NB4 (cell line): Measurements from ENCODE around the gene MBD3L2B.

Source experiments
- DNase-seq: peaks from one replicate; pipeline ENCODE4 v3.0.0; 2010; ENCODE audit warnings: low read depth
- H3K4me3 ChIP-seq: one replicate; pipeline ENCODE4 v1.5.1; 2011; ENCODE audit warnings: mild to moderate bottlenecking, low read depth, low read length, moderate library complexity
- MYC ChIP-seq: IDR thresholded peaks from 2 replicates; pipeline ENCODE4 v1.6.1; 2011; ENCODE audit warnings: low read depth, low read length
- POLR2A ChIP-seq: IDR thresholded peaks from 2 replicates; pipeline ENCODE4 v1.6.1; 2011; ENCODE audit warnings: mild to moderate bottlenecking; ENCODE audit not compliant: insufficient read length; ENCODE audit errors: extremely low read depth
- TF ChIP-seq, protein P1 (sequence below): IDR thresholded peaks from 2 replicates; pipeline ENCODE4 v1.6.1; 2011; ENCODE audit warnings: low read depth, low read length
- TF ChIP-seq, protein P2 (sequence below): IDR thresholded peaks from one replicate; pipeline ENCODE4 v1.5.1; 2012; ENCODE audit warnings: low read depth, low read length

MBD3L2B gene

DNA sequence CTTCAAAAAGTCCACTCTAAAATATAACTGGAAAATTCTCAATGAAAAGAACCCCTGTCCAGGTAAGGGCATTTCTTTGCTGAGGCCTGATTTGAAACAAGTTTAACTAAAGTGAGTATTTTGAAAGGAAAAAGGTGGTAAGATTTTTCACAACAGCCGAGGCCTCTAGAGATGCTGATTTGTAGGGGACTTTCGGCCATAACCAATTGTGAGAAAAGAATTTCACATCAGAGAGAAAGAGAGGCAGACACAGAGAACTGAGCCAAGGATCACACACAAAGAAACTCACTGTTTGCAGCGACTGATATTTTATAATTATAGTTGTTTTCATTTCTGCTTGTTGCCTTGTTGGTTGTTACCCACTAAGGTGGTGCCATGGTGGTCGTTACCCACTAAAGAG lies 24.4 kb downstream of the MBD3L2B start:
- no peak overlapping the region for H3K4me3 ChIP-seq
- no peak for DNase-seq
- TF ChIP-seq, protein P1, sequence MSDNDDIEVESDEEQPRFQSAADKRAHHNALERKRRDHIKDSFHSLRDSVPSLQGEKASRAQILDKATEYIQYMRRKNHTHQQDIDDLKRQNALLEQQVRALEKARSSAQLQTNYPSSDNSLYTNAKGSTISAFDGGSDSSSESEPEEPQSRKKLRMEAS: no peak
- TF ChIP-seq MYC (no peak), POLR2A (no peak)
- TF ChIP-seq, protein P2, sequence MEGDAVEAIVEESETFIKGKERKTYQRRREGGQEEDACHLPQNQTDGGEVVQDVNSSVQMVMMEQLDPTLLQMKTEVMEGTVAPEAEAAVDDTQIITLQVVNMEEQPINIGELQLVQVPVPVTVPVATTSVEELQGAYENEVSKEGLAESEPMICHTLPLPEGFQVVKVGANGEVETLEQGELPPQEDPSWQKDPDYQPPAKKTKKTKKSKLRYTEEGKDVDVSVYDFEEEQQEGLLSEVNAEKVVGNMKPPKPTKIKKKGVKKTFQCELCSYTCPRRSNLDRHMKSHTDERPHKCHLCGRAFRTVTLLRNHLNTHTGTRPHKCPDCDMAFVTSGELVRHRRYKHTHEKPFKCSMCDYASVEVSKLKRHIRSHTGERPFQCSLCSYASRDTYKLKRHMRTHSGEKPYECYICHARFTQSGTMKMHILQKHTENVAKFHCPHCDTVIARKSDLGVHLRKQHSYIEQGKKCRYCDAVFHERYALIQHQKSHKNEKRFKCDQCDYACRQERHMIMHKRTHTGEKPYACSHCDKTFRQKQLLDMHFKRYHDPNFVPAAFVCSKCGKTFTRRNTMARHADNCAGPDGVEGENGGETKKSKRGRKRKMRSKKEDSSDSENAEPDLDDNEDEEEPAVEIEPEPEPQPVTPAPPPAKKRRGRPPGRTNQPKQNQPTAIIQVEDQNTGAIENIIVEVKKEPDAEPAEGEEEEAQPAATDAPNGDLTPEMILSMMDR: no peak

DNA sequence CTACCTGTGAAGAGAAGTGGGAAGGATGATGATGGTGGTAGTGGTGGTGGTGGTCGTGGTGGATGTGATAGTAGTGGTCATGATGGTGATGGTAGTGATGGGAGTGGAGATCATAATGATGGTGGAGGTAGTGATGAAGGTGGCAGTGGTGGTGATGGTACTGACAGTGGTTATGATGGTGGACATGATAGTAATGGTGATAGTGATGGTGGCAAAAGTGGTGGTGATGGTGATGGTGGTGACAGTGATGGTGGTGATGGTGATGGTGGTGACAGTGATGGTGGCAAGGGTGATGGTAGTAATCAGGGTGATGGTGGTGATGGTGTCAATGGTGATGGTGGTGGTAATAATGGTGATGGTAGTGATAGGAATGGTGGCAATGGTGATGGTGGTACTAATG lies 26.2 kb downstream of the MBD3L2B start:
- TF ChIP-seq POLR2A (no peak), MYC (no peak)
- TF ChIP-seq, protein P1: no peak
- TF ChIP-seq, protein P2: no peak
- DNase-seq: no peak
- no peak overlapping the region for H3K4me3 ChIP-seq

DNA sequence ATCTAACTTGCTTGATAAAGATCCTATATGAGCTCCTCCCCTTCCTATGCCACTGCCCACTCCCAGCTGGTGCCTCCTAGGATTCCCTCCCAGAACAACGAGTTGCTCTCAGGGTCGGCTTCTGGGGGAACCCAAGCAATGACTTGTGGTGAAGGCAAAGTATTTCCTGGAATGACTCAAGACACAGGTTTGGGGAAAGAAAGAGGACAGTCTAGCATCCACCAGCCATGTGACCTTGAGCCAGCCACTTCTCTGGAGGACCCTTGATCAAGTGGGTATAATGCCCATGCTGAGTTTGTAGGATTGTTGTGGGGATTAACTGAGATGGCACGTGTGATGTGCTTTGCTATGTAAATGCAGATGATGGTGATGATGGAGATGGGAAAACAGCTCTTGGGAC lies 33.0 kb downstream of the MBD3L2B start:
- DNase-seq: no peak
- no peak for TF ChIP-seq POLR2A
- no peak for TF ChIP-seq MYC
- TF ChIP-seq, protein P2: no peak
- TF ChIP-seq, protein P1: no peak

DNA sequence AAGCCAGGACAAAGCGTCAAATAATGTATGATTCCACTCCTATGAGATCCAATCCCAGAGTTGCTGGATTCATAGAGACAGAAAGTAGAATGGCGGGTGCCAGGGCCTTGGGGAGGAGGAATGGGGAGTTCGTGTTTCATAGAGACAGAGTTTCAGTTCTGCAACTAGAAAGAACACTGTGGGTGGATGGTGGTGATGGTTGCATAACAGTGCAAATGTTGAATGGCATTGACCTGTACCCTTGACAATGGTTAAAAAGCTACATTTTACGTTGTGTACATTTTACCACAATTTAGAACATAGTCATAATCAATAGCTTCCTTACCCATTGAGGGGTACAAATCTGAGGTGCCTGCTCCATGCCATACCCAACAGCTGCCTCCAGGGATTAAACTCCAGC lies 33.4 kb downstream of the MBD3L2B start:
- TF ChIP-seq, protein P1: no peak
- TF ChIP-seq POLR2A (no peak), MYC (no peak)
- TF ChIP-seq, protein P2: no peak
- DNase-seq: peak; percentile 24
- no peak overlapping the region for H3K4me3 ChIP-seq

More for the DNA sequence above, 33.0 kb downstream of the MBD3L2B start:
- H3K4me3 ChIP-seq: no peak overlapping the region

DNA sequence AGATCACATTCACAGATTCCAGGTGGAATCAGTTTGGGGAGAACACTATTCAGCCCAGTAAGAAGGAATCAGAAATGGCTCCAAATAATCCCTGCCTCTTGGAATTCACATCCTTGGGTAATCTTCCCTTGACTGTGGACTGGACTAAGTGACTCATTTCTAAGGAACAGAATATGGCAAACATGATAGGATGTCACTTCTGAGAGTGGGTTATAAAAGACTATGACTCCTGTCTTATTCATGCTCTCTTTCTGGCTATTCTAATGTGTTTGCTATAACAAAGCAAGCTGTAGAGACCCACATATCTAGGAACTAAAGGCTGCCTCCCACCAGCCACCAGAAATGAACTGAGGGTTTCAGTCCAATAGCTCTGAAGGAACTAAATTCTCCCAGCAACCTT lies 37.8 kb downstream of the MBD3L2B start:
- TF ChIP-seq MYC (no peak), POLR2A (no peak)
- TF ChIP-seq, protein P1: no peak
- TF ChIP-seq, protein P2: no peak
- no peak for DNase-seq
- H3K4me3 ChIP-seq: no peak overlapping the region

DNA sequence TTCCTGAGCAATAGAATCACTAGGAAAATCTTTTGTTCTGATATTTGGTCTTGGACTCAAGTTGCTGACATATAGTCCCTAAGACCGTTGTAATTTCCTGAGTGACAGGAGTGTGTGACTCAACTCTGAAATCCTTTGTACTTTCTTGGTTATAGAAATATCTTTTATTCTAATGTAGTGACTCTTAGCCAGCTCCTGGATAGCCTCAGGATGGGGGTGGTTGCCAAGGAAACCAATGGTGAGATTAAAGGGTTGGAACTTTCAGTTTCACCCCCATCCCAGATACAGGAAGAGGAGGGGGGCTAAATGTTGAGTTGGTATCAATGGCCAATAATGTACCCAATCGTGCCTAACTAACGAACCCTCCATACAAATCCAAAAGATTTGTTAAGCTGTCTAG lies 41.8 kb downstream of the MBD3L2B start:
- TF ChIP-seq, protein P2: no peak
- TF ChIP-seq MYC (no peak), POLR2A (no peak)
- TF ChIP-seq, protein P1: no peak
- no peak overlapping the region for H3K4me3 ChIP-seq
- DNase-seq: no peak
